Stimulated activated CD4-positive, alpha-beta T cell treated with anti-CD3 and anti-CD28 coated beads, Interleukin-12 subunit alpha, Interleukin-12 subunit beta, amount 100 ng/mL, for 24 hours (primary cell): ENCODE measurements around the gene SSTR5.
"Not testable (repeated sequence)": the region's sequence is repeated elsewhere in the genome, so short reads cannot be mapped to it uniquely, and the experiment has no call there.

Source experiments
- DNase-seq, 2 experiments: peaks; one replicate each; pipeline ENCODE4 v3.0.0-alpha.2; 2020; ENCODE audit warnings: low read depth in 2 of 2

The SSTR5 gene

GRCh38 chr16:1073566-1074378, 1.2 kb downstream of the SSTR5 start:
- no peak for DNase-seq

- DNase-seq: no peak
These were observed 1.8 kb downstream of the SSTR5 start for GRCh38 chr16:1074379-1074649.

GRCh38 chr16:1075546-1075945, 3.0 kb downstream of the SSTR5 start:
- DNase-seq: no peak

- no peak for DNase-seq
These were observed 4.4 kb downstream of the SSTR5 start for GRCh38 chr16:1076801-1077576.

GRCh38 chr16:1077877-1078578, 5.5 kb downstream of the SSTR5 start:
- DNase-seq: no peak

GRCh38 chr16:1078579-1079021, 6.1 kb downstream of the SSTR5 start:
- DNase-seq: no peak

GRCh38 chr16:1079341-1079740, 6.8 kb downstream of the SSTR5 start:
- DNase-seq: no peak

- no peak for DNase-seq
These were observed 7.4 kb downstream of the SSTR5 start for GRCh38 chr16:1079786-1080525.

- DNase-seq: no peak
These were observed 8.5 kb downstream of the SSTR5 start for GRCh38 chr16:1080801-1081733.

- no peak for DNase-seq
These were observed 9.3 kb downstream of the SSTR5 start for GRCh38 chr16:1081734-1082265.

- DNase-seq: no peak
These were observed 9.9 kb downstream of the SSTR5 start for GRCh38 chr16:1082266-1082951.

- no peak for DNase-seq
These were observed 10.6 kb downstream of the SSTR5 start for GRCh38 chr16:1082952-1083675.

GRCh38 chr16:1084971-1085370, 12.4 kb downstream of the SSTR5 start:
- no peak for DNase-seq

- DNase-seq: not testable (repeated sequence)
These were observed 13.9 kb downstream of the SSTR5 start for GRCh38 chr16:1086443-1086842.

GRCh38 chr16:1088295-1089170, 16.0 kb downstream of the SSTR5 start:
- DNase-seq: no peak

- no peak for DNase-seq
These were observed 16.9 kb downstream of the SSTR5 start for GRCh38 chr16:1089439-1089821.

- no peak for DNase-seq
These were observed 17.5 kb downstream of the SSTR5 start for GRCh38 chr16:1089822-1090619.
